GM18517 (cell line): Measurements from ENCODE around the gene ZBTB2.
"Not testable (repeated sequence)": the region's sequence is repeated elsewhere in the genome, so short reads cannot be mapped to it uniquely, and the experiment has no call there.

Experiments
- ATAC-seq: cut with Tn5 transposase; IDR thresholded peaks from one replicate; pipeline ENCODE4 v1.9.1; 2021; ENCODE audit warnings: mild to moderate bottlenecking, moderate library complexity; ENCODE audit not compliant: unreplicated experiment

The ZBTB2 gene

GRCh38 chr6:151375833-151376232 is 15.5 kb downstream of the ZBTB2 start:
- no peak for ATAC-seq

DNA sequence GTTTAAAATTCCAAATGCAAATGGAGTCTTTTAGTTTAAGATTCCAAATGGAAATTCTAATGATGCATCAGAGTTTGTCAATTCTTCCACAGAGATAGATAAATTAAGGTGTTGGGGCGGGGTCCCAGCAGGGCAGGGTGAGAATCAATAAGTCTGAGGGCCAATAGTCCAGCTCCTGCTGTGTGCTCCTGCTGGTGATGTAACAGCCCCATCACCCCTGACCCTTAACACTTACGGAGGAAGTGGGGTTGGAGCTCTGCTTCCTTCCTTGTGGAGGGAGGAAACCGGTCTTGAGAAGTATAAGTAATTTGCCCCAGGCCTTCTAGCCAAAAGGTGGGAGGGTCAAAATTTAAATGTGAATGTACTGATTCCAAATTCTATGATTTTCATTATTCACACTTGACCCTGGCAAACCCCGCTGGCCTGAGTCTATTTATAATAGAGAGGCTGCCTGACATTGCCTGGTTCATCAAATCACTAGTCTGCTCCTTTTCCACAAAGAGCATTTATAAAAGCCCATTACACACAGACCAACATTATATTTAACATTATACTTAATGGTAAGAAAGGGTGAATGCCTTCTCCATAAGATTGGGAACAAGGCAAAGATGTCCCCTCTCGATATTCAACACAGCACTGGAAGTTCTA is 17.2 kb downstream of the ZBTB2 start:
- no peak for ATAC-seq

GRCh38 chr6:151372164-151372563 is 19.2 kb downstream of the ZBTB2 start:
- ATAC-seq: no peak

- no peak for ATAC-seq
Observed at GRCh38 chr6:151370509-151371078, 20.8 kb downstream of the ZBTB2 start.

DNA sequence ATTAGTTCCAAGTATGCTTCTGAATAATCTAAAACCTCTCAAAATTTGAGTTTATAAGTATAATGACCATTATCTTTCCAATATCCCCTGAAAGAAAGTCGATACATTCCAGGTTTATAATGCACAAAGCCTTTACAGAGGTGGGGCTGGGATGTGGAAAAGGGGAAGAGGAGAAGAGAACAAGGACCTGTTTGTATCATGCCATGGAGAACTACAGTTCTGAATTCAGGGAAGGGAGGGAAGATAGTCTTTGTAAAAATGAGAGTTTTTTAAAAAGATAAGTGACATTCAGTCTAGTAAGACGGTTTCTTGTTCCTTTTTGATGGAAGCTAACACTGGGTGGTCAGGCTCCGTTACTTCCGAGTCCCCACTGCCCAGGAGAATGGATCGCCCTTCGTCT is 26.1 kb downstream of the ZBTB2 start:
- ATAC-seq: no peak

DNA sequence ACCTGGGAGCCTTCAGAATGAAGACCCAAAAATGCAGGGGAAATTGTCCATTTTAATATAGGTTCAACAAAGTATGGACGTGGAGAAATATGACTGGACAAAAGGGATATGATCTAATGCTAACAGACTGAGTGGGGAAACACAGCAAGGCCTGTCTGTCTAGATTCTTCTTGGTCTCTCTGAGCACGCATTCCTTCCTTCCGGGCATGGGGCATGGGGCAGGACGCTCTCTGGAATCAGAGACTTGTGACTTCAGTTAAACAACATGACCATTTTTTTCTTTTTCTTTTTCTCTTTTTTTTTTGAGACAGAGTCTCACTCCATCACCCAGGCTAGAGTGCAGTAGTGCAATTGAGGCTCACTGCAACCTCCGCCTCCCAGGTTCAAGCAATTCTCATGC is 31.9 kb downstream of the ZBTB2 start:
- no peak for ATAC-seq

- ATAC-seq: no peak
Observed at GRCh38 chr6:151358475-151358874, 32.9 kb downstream of the ZBTB2 start.

- ATAC-seq: no peak
Observed at GRCh38 chr6:151357758-151358436, 33.5 kb downstream of the ZBTB2 start.

DNA sequence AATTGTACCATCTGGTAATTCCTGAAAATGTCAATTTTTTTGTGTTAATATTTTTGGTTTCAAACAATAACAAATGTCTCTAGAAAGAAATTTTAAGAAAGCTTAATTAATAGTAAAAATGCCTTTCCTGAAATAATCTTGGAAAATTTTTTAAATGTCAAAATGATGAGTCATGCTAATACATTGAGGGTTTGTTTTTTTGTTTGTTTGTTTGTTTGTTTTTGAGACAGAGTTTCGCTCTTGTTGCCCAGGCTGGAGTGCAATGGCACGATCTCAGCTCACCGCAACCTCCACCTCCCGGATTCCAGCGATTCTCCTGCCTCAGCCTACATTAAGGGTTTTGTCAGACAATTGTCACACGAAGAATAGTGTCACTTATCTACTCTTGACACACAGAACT is 34.4 kb downstream of the ZBTB2 start:
- not testable (repeated sequence) for ATAC-seq

GRCh38 chr6:151353795-151354194 is 37.6 kb downstream of the ZBTB2 start:
- ATAC-seq: no peak

DNA sequence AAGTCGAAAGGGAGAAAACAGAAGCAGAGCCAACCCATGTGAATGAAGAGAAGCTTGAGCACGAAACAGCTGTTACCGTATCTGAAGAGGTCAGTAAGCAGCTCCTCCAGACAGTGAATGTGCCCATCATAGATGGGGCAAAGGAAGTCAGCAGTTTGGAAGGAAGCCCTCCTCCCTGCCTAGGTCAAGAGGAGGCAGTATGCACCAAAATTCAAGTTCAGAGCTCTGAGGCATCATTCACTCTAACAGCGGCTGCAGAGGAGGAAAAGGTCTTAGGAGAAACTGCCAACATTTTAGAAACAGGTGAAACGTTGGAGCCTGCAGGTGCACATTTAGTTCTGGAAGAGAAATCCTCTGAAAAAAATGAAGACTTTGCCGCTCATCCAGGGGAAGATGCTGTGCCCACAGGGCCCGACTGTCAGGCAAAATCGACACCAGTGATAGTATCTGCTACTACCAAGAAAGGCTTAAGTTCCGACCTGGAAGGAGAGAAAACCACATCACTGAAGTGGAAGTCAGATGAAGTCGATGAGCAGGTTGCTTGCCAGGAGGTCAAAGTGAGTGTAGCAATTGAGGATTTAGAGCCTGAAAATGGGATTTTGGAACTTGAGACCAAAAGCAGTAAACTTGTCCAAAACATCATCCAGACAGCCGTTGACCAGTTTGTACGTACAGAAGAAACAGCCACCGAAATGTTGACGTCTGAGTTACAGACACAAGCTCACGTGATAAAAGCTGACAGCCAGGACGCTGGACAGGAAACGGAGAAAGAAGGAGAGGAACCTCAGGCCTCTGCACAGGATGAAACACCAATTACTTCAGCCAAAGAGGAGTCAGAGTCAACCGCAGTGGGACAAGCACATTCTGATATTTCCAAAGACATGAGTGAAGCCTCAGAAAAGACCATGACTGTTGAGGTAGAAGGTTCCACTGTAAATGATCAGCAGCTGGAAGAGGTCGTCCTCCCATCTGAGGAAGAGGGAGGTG is 38.7 kb downstream of the ZBTB2 start:
- ATAC-seq: no peak

DNA sequence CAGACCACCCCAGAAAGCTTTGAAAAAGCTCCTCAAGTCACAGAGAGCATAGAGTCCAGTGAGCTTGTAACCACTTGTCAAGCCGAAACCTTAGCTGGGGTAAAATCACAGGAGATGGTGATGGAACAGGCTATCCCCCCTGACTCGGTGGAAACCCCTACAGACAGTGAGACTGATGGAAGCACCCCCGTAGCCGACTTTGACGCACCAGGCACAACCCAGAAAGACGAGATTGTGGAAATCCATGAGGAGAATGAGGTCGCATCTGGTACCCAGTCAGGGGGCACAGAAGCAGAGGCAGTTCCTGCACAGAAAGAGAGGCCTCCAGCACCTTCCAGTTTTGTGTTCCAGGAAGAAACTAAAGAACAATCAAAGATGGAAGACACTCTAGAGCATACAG is 39.6 kb downstream of the ZBTB2 start:
- ATAC-seq: no peak

DNA sequence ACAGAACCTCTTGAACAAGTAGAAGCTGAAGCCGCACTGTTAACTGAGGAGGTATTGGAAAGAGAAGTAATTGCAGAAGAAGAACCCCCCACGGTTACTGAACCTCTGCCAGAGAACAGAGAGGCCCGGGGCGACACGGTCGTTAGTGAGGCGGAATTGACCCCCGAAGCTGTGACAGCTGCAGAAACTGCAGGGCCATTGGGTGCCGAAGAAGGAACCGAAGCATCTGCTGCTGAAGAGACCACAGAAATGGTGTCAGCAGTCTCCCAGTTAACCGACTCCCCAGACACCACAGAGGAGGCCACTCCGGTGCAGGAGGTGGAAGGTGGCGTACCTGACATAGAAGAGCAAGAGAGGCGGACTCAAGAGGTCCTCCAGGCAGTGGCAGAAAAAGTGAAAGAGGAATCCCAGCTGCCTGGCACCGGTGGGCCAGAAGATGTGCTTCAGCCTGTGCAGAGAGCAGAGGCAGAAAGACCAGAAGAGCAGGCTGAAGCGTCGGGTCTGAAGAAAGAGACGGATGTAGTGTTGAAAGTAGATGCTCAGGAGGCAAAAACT is 40.1 kb downstream of the ZBTB2 start:
- ATAC-seq: no peak

GRCh38 chr6:151350442-151351145 is 40.8 kb downstream of the ZBTB2 start:
- ATAC-seq: no peak

DNA sequence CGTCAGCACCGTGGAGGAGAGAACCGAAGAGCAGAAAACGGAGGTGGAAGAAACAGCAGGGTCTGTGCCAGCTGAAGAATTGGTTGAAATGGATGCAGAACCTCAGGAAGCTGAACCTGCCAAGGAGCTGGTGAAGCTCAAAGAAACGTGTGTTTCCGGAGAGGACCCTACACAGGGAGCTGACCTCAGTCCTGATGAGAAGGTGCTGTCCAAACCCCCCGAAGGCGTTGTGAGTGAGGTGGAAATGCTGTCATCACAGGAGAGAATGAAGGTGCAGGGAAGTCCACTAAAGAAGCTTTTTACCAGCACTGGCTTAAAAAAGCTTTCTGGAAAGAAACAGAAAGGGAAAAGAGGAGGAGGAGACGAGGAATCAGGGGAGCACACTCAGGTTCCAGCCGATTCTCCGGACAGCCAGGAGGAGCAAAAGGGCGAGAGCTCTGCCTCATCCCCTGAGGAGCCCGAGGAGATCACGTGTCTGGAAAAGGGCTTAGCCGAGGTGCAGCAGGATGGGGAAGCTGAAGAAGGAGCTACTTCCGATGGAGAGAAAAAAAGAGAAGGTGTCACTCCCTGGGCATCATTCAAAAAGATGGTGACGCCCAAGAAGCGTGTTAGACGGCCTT is 41.6 kb downstream of the ZBTB2 start:
- ATAC-seq: no peak

- ATAC-seq: not testable (repeated sequence)
Observed at GRCh38 chr6:151342750-151343149, 48.6 kb downstream of the ZBTB2 start.

- ATAC-seq: no peak
Observed at GRCh38 chr6:151341476-151342195, 49.7 kb downstream of the ZBTB2 start.

- ATAC-seq: no peak
Observed at GRCh38 chr6:151340219-151340978, 51.0 kb downstream of the ZBTB2 start.
